Neural cell (in vitro differentiated cells): ENCODE results near the gene SDK1. TPM values are rescaled to one million over a fixed set of nuclear protein-coding genes. Genes with fewer than 3 reads are reported as not detected.

Experiments
- H2AFZ ChIP-seq: fragments of 200-600, 300-800 bp; sonication (generic), shearing (Covaris generic); 2 replicates; pipeline ENCODE4 v1.6.0; 2014; ENCODE audit warnings: low read depth, mild to moderate bottlenecking, antibody characterized with exemption, low read length, moderate library complexity
- H3F3A ChIP-seq: fragments of 200-600 bp; shearing (Covaris generic); 2 replicates; pipeline ENCODE4 v1.6.1; 2016; ENCODE audit warnings: mild to moderate bottlenecking, moderate library complexity, mixed read lengths, antibody characterized with exemption, low read length; ENCODE audit not compliant: insufficient read depth, poor library complexity, severe bottlenecking
- H3K27ac ChIP-seq: fragments of 200-600, 300-800 bp; sonication (generic), shearing (Covaris generic); 2 replicates; pipeline ENCODE4 v1.5.1; 2014; ENCODE audit warnings: mild to moderate bottlenecking, low read length, moderate library complexity
- H3K27me3 ChIP-seq: fragments of 300-800, 200-600 bp; sonication (generic), shearing (Covaris generic); 2 replicates; pipeline ENCODE4 v1.6.0; 2014; ENCODE audit warnings: mild to moderate bottlenecking, low read depth, low read length, moderate library complexity; ENCODE audit not compliant: insufficient read depth
- H3K36me3 ChIP-seq: fragments of 300-800, 200-600 bp; sonication (generic), shearing (Covaris generic); 2 replicates; pipeline ENCODE4 v1.5.1; 2014; ENCODE audit warnings: mild to moderate bottlenecking, antibody characterized with exemption, low read length, moderate library complexity; ENCODE audit not compliant: insufficient read depth
- H3K4me2 ChIP-seq: fragments of 300-800, 200-600 bp; sonication (generic), shearing (Covaris generic); 2 replicates; pipeline ENCODE4 v1.6.0; 2014; ENCODE audit warnings: mild to moderate bottlenecking, low read length
- H3K4me3 ChIP-seq: fragments of 300-800, 200-600 bp; sonication (generic), shearing (Covaris generic); 2 replicates; pipeline ENCODE4 v1.5.1; 2014; ENCODE audit warnings: mild to moderate bottlenecking, low read length, moderate library complexity
- H3K79me2 ChIP-seq: fragments of 200-600 bp; shearing (Covaris generic); replicated peaks from 2 replicates; pipeline ENCODE4 v1.6.0; 2014; ENCODE audit warnings: mild to moderate bottlenecking, low read length, moderate library complexity; ENCODE audit not compliant: insufficient read depth
- H3K9ac ChIP-seq: fragments of 300-800, 200-600 bp; sonication (generic), shearing (Covaris generic); 2 replicates; pipeline ENCODE4 v1.6.1; 2016; ENCODE audit warnings: mild to moderate bottlenecking, low read length, mixed read lengths
- H3K9me2 ChIP-seq: fragments of 200-600 bp; shearing (Covaris generic); 2 replicates; pipeline ENCODE4 v1.6.1; 2016; ENCODE audit warnings: mild to moderate bottlenecking, low read length, mixed read lengths; ENCODE audit not compliant: insufficient read depth
- H3K9me3 ChIP-seq: fragments of 200-600, 300-800 bp; sonication (generic), shearing (Covaris generic); 2 replicates; pipeline ENCODE4 v1.6.1; 2016; ENCODE audit warnings: mild to moderate bottlenecking, mixed run types, low read length, moderate library complexity, mixed read lengths
- H4K20me1 ChIP-seq: fragments of 200-600 bp; shearing (Covaris generic); 2 replicates; pipeline ENCODE4 v1.6.1; 2016; ENCODE audit warnings: mild to moderate bottlenecking, mixed run types; ENCODE audit not compliant: insufficient read depth
- CTCF ChIP-seq: fragments of 450-650 bp; IDR thresholded peaks from 2 replicates; pipeline ENCODE4 v1.5.1; 2014; ENCODE audit warnings: antibody characterized with exemption, mild to moderate bottlenecking, moderate library complexity; ENCODE audit not compliant: poor library complexity, severe bottlenecking
- EP300 ChIP-seq: fragments of 450-650 bp; conservative IDR thresholded peaks from 2 replicates; pipeline ENCODE4 v1.6.1; 2014; ENCODE audit warnings: antibody characterized with exemption, mild to moderate bottlenecking, moderate library complexity; ENCODE audit not compliant: poor library complexity, severe bottlenecking
- EZH2 ChIP-seq: fragments of 200-600, 300-800 bp; shearing (Covaris generic), sonication (generic); IDR thresholded peaks from 2 replicates; pipeline ENCODE4 v1.6.1; 2014; ENCODE audit warnings: antibody characterized with exemption, low read length, borderline replicate concordance, mild to moderate bottlenecking; ENCODE audit not compliant: insufficient read depth, poor library complexity, severe bottlenecking
- MXI1 ChIP-seq: fragments of 450-650 bp; conservative IDR thresholded peaks from 2 replicates; pipeline ENCODE4 v1.6.1; 2014; ENCODE audit warnings: antibody characterized with exemption, mild to moderate bottlenecking; ENCODE audit not compliant: poor library complexity, severe bottlenecking
- POLR2AphosphoS5 ChIP-seq: IDR thresholded peaks from 2 replicates; pipeline ENCODE4 v1.6.1; 2012
- RAD21 ChIP-seq: fragments of 450-650 bp; conservative IDR thresholded peaks from 2 replicates; pipeline ENCODE4 v1.6.1; 2014; ENCODE audit warnings: antibody characterized with exemption, mild to moderate bottlenecking, moderate library complexity
- REST ChIP-seq: IDR thresholded peaks from 2 replicates; pipeline ENCODE4 v1.6.1; 2012; ENCODE audit warnings: borderline replicate concordance
- SMC3 ChIP-seq: fragments of 450-650 bp; conservative IDR thresholded peaks from 2 replicates; pipeline ENCODE4 v1.6.1; 2014; ENCODE audit warnings: antibody characterized with exemption, mild to moderate bottlenecking, moderate library complexity; ENCODE audit not compliant: poor library complexity
- TAF1 ChIP-seq: IDR thresholded peaks from 2 replicates; pipeline ENCODE4 v1.6.1; 2012; ENCODE audit warnings: low read depth
- polyA plus RNA-seq: library from polyadenylated mRNA; depleted of rRNA; stranded (reverse); fragments of >200 nt; gene quantifications from 2 replicates; pipeline ENCODE4 v1.2.3, GENCODE V29; 2014

Gene SDK1
- polyA plus RNA-seq, 1 donor from 2014 or later, result 2.7 TPM

- Histone ChIP-seq H3F3A (no peaks in the 10 kb centered on the region), H3K27me3 (no peaks in the 10 kb centered on the region), H3K27ac (no peak overlapping the region), H2AFZ (no peak overlapping the region), H4K20me1 (no peaks in the 10 kb centered on the region), H3K4me2 (no peak overlapping the region), H3K36me3 (no peaks in the 10 kb centered on the region), H3K79me2 (no peaks in the 10 kb centered on the region), H3K9me3 (no peaks in the 10 kb centered on the region), H3K9me2 (no peaks in the 10 kb centered on the region), H3K9ac (no peak overlapping the region), H3K4me3 (no peak overlapping the region)
- no peak for TF ChIP-seq CTCF
- TF ChIP-seq TAF1, result no peak
- no peak for TF ChIP-seq RAD21
- no peak for TF ChIP-seq SMC3
- no peak for TF ChIP-seq POLR2AphosphoS5
- no peak for TF ChIP-seq REST
- no peak for TF ChIP-seq EP300
- no peak for TF ChIP-seq MXI1
- TF ChIP-seq EZH2, result no peak
Measured at GRCh38 chr7:4245135-4245865, 944.2 kb downstream of the SDK1 start.

- H3K9ac ChIP-seq, result no peak overlapping the region
Measured at GRCh38 chr7:4245866-4246470, 944.9 kb downstream of the SDK1 start.

More at GRCh38 chr7:4245866-4246470, 944.9 kb downstream of the SDK1 start:
- Histone ChIP-seq H3K27me3 (no peaks in the 10 kb centered on the region), H3K4me3 (no peak overlapping the region), H3K9me3 (no peaks in the 10 kb centered on the region), H3K4me2 (no peak overlapping the region), H4K20me1 (no peaks in the 10 kb centered on the region), H3K79me2 (no peaks in the 10 kb centered on the region), H3K9me2 (no peaks in the 10 kb centered on the region), H3K36me3 (no peaks in the 10 kb centered on the region), H3K27ac (no peak overlapping the region), H2AFZ (no peak overlapping the region), H3F3A (no peaks in the 10 kb centered on the region)
- TF ChIP-seq RAD21 (no peak), EZH2 (no peak)
